HG03565 (cell line): ENCODE data around the gene CRYBA4.
A peak's percentile ranks its signal among the peaks of the same experiment; 100 is the strongest.

Experiments
- ATAC-seq: cut with Tn5 transposase; IDR thresholded peaks from one replicate; pipeline ENCODE4 v1.9.1; 2021; ENCODE audit warnings: mild to moderate bottlenecking, moderate library complexity; ENCODE audit not compliant: unreplicated experiment

The CRYBA4 gene

GRCh38 chr22:26658671-26659478 is 37.1 kb downstream of the CRYBA4 start:
- ATAC-seq, result no peak

DNA sequence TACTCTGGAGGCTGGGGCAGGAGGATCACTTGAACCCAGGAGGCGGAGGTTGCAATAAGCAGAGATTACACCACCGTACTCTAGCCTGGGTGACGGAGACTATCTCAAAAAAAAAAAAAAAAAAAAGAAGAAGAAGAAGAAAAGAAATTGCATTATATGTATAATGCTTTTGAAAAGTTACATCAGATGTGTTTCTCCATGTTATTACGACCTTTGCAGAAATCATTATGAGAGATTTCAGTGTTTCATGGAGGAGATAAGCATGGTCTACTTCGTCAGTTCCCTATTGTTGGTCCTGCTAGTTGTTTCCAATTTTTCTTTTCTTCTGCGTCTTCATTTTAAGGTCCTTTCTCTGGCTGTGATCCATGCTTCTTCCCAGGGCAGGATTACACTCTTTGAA is 38.6 kb downstream of the CRYBA4 start:
- ATAC-seq, result no peak

DNA sequence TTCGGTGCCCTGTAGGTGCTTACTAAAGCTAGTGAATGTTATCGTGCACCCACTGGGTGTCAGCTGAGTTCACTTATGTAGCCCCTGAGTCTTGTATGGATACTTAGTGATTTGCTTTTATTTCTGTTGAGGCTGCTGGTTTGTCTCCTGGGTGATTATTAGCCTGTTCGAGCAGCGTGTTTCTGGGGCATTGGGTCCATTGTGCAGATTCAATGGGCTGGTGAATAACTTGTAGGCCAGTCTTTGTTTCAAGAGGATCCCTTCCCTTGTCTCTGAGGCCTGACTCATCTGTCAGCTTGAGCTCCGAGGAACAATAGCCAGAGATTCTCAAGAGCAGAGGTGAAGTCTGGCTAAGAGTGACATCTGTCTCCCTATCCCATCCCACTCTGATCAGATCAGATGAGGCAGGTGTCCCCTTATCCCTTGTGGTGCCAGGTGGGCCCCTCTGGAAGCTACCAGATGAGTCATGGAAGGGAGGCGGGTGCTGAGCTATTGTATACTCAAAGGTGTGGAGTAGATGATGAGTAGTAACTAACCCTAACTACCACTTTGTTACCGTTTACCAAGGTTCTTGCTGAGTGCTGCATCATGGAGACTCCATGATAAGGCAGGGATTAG is 39.3 kb downstream of the CRYBA4 start:
- no peak for ATAC-seq

GRCh38 chr22:26662160-26662559 is 40.4 kb downstream of the CRYBA4 start:
- ATAC-seq, result no peak

DNA sequence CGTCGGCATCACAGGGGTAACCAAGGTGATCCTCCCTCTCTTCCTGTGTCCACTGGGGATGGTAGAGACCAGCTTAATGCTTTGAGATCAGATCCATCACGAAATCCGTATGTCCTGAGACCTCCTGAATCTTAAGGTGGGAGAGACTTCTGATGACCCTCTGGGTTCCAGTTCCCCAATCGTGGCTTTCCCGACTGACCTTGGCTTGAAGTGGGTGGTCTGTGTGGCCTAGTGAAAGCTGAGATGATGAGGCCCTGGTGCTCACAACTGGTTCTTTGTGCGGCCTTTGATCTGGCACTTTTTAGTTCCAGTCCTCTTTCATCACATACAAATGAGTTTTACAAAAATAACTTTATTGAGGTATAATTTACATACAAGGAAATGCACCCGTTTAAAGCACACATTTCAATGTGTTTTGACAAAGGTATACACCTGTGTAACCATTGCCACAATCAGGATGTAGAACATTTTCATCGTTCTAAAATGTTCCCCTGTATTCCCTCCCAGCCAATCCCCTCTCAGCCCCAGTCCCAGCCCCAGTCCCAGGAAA is 41.7 kb downstream of the CRYBA4 start:
- ATAC-seq, result no peak

DNA sequence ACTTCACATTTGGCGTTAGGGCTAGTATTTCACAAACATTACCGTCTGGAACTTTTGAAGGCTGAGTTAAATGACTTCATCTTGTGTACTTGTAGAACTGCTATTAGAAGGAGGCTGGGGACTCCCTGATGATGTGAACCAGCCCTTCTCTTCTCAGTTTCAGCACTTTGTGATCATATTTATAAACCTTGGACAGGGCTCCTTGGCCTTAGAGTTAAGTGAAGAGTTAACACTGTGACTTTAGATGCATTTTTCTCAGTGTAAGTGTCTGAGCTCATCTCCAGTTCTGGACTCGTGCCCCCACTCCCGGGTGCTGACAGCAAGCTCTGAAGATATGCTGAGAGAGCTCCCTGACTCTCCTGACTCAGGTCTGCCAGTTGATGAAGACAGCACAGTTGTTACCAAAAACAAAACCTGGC is 44.1 kb downstream of the CRYBA4 start:
- ATAC-seq, result no peak

GRCh38 chr22:26667140-26667539 is 45.4 kb downstream of the CRYBA4 start:
- ATAC-seq, result no peak

- ATAC-seq, result no peak
Observed at GRCh38 chr22:26669060-26669481, 47.3 kb downstream of the CRYBA4 start.

GRCh38 chr22:26670459-26670858 is 48.7 kb downstream of the CRYBA4 start:
- ATAC-seq, result no peak

GRCh38 chr22:26671317-26672059 is 49.7 kb downstream of the CRYBA4 start:
- ATAC-seq, result no peak

GRCh38 chr22:26672060-26672471 is 50.3 kb downstream of the CRYBA4 start:
- ATAC-seq, result peak; percentile 3

DNA sequence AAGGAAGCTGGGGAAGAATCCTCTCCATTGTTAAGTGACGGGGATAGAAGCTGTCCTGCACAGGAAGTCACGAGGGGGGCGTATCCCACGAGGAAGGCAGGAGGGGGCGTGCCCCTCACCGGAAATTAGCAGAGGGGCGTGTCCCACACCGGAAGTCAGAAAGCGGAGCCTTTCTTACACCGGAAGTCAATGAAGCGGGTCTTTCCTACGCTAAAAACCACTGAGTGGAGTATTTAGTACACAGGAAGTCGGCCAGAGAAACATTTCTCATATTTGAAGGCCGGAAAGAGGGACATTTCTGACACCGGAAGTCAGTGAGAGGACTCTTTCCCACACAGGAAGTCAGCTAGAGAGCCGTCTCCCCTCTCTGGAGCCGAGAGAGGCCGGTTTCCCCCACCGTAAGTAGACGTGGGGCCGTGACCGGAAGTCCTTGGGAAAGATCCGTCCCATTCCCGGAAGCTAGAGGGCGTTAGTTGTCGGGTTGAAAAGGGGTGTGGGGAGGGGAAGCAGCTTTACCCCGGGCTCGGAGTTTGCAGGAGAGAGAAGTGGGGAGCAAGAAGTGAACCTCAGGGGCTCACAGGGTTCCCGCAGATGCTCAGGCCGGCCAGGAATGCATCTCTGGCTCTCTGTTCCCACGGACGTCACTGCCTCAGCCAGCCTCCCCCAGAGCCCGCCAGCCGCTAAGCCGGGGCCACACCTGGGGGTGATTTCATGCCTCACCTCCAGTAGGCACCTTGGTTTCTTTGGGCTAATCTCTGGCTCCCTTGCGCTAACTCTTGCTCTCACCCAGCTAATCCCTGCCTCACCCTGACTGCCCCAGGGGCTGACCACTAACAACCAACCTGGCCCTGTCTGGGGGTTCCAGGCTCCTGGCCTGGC is 51.1 kb downstream of the CRYBA4 start:
- ATAC-seq, result peak; percentile 46

DNA sequence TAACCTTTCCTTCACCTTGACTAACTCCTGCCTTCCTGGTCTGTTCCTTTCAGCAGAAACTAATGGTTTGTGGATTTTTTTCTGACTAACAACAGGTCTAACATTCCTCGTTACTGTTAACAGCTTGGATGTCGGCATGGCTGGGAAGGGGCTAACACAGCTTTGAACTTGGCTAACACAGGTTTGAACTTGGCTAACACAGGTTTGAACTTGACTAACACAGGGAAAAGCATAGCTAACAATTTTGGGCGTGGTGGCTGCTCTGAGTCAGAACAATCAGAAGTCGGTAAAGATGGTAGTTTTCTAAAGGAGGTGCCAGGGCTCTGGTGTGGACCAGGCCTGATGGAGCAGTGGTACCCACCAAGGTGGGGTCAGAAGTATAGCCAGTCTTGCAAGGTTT is 51.7 kb downstream of the CRYBA4 start:
- ATAC-seq, result no peak

GRCh38 chr22:26674211-26675190 is 52.7 kb downstream of the CRYBA4 start:
- ATAC-seq, result no peak

GRCh38 chr22:26675687-26676268 is 54.0 kb downstream of the CRYBA4 start:
- ATAC-seq, result no peak

GRCh38 chr22:26677217-26677616 is 55.5 kb downstream of the CRYBA4 start:
- no peak for ATAC-seq

GRCh38 chr22:26679003-26679629 is 57.4 kb downstream of the CRYBA4 start:
- no peak for ATAC-seq
